PC-3 (cell line): ENCODE data around the gene ACO2. TPM values are rescaled to one million over a fixed set of nuclear protein-coding genes. Genes with fewer than 3 reads are reported as not detected.

Experiments
- ATAC-seq: fragments of 200-7000 bp; cut with Tn5 transposase; 2 replicates; pipeline ENCODE4 v1.9.1; 2020; ENCODE audit warnings: mild to moderate bottlenecking, moderate library complexity
- BruUV-seq: library from RNA; stranded (reverse); fragments of 400-500 nt; replicated peaks from 2 replicates; lab custom pipeline; 2021; lab: Mats Ljungman, UMichigan
- CTCF ChIA-PET: fragments of 300-600 bp; sonication (Branson Sonifier 250); formaldehyde crosslinking; loops from one replicate; lab custom pipeline; 2022; ENCODE audit warnings: antibody characterized with exemption; lab: Charles Lee
- POLR2A ChIA-PET: fragments of 300-600 bp; sonication (Branson Sonifier 250); formaldehyde crosslinking; loops from one replicate; lab custom pipeline; 2022; ENCODE audit warnings: antibody characterized with exemption; ENCODE audit not compliant: unreplicated experiment; lab: Charles Lee
- DNase-seq: peaks from one replicate; pipeline ENCODE4 v3.0.0-alpha.2; 2015
- H2AFZ ChIP-seq: fragments of 300-600 bp; sonication (generic); 2 replicates; pipeline ENCODE4 v1.6.0; 2016; ENCODE audit warnings: antibody characterized with exemption, low read length
- H3F3A ChIP-seq: fragments of 300-600 bp; sonication (generic); one replicate; pipeline ENCODE4 v1.6.0; 2017; ENCODE audit warnings: antibody characterized with exemption, low read length, control low read depth, mild to moderate bottlenecking; ENCODE audit not compliant: unreplicated experiment
- H3K27ac ChIP-seq: fragments of 300-600 bp; sonication (generic); 2 replicates; pipeline ENCODE4 v1.5.1; 2016; ENCODE audit warnings: mild to moderate bottlenecking, low read length
- H3K27me3 ChIP-seq: fragments of 300-600 bp; sonication (generic); 2 replicates; pipeline ENCODE4 v1.6.1; 2016; ENCODE audit warnings: low read length, mixed read lengths
- H3K36me3 ChIP-seq: fragments of 300-600 bp; sonication (generic); 2 replicates; pipeline ENCODE4 v1.6.1; 2016; ENCODE audit warnings: low read depth, mixed run types, low read length, mixed read lengths
- H3K4me1 ChIP-seq: fragments of 300-600 bp; sonication (generic); 2 replicates; pipeline ENCODE4 v1.5.1; 2016; ENCODE audit warnings: low read length; ENCODE audit not compliant: insufficient read depth
- H3K4me2 ChIP-seq: fragments of 300-600 bp; sonication (generic); 2 replicates; pipeline ENCODE4 v1.6.0; 2016; ENCODE audit warnings: low read length
- H3K4me3 ChIP-seq: fragments of 300-600 bp; sonication (generic); 2 replicates; pipeline ENCODE4 v1.5.1; 2016; ENCODE audit warnings: mild to moderate bottlenecking, low read length, mixed read lengths
- H3K79me2 ChIP-seq: fragments of 300-600 bp; sonication (generic); 2 replicates; pipeline ENCODE4 v1.6.1; 2017; ENCODE audit warnings: low read length, mixed read lengths
- H3K9ac ChIP-seq: fragments of 300-600 bp; sonication (generic); 2 replicates; pipeline ENCODE4 v1.6.0; 2016; ENCODE audit warnings: mild to moderate bottlenecking, low read length
- H3K9me2 ChIP-seq: fragments of 300-600 bp; sonication (generic); replicated peaks from 2 replicates; pipeline ENCODE4 v1.6.1; 2016; ENCODE audit warnings: mixed run types, low read length, mixed read lengths
- H3K9me3 ChIP-seq: fragments of 300-600 bp; sonication (generic); 2 replicates; pipeline ENCODE4 v1.6.1; 2016; ENCODE audit warnings: low read length, mixed read lengths
- H4K20me1 ChIP-seq: fragments of 300-600 bp; sonication (generic); 2 replicates; pipeline ENCODE4 v1.6.1; 2016; ENCODE audit warnings: low read length, mixed read lengths
- EZH2 ChIP-seq: fragments of 300-600 bp; sonication (generic); IDR thresholded peaks from one replicate; pipeline ENCODE4 v1.6.1; 2017; ENCODE audit warnings: antibody characterized with exemption, mild to moderate bottlenecking, low read length; ENCODE audit not compliant: unreplicated experiment
- EZH2phosphoT487 ChIP-seq: fragments of 300-600 bp; sonication (generic); IDR thresholded peaks from 2 replicates; pipeline ENCODE4 v1.6.1; 2018; ENCODE audit warnings: mild to moderate bottlenecking, antibody characterized with exemption, low read length, borderline replicate concordance
- intact Hi-C: fragments of 100-400 bp; cut with micrococcal nuclease; formaldehyde crosslinking; loops from 2 replicates; pipeline ENCODE4 v1.9.0; 2023
- total RNA-seq: library from RNA; depleted of rRNA; stranded (reverse); fragments of >200 nt; gene quantifications from 2 replicates; pipeline ENCODE4 v1.2.3, GENCODE V29; 2014
- TF ChIP-seq, protein P1 (sequence below): fragments of 300-600 bp; sonication (generic); conservative IDR thresholded peaks from 2 replicates; pipeline ENCODE4 v1.5.1; 2017; ENCODE audit warnings: antibody characterized with exemption, low read depth, mild to moderate bottlenecking, low read length

Gene ACO2
- total RNA-seq, 1 experiment from 2014 or later: 130 TPM

- peaks cover 25% of the 10 kb centered on the region for H3K36me3 ChIP-seq
These were observed 59.3 kb downstream of the ACO2 start for GRCh38 chr22:41528132-41528766.

DNA sequence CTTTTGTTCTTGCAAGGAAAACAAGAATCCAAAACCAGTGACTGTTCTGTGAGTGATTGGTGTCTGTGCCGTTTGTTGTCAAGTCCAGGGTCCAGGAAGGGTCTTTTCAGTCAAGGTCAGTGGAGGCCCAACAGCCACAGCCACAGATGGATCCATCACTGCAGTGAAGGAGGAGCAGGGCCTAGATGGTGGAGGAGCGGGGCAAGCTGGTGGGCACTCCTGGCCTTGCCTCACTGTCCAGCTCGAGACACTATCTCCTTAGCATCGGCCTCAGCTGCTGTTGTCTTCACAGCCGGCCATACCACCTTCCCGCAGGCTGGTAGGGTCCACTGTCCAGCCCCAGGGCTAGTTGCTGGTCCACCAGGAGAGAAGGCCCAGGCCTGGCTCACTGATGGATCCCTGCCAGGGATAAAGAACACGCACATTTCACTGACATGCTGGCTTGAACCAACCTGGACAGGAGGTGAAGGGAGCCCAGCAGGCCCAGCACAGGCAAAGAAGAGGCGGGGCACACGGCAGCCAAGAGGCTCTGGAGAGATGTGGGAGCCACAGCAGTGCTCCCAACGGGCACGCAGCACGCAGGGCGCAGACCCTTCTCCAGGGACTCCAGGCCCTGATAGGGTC lies 60.1 kb downstream of the ACO2 start:
- ATAC-seq (no peak), DNase-seq (no peak)
- H3F3A ChIP-seq: no peaks in the 10 kb centered on the region
- H3K36me3 ChIP-seq: peaks cover 26% of the 10 kb centered on the region
- H3K9me3 ChIP-seq: no peaks in the 10 kb centered on the region
- H3K4me1 ChIP-seq: no peaks in the 10 kb centered on the region
- ChIA-PET CTCF (no interaction called here), POLR2A (no interaction called here)
- intact Hi-C loops: no loop called here
- H3K79me2 ChIP-seq: peaks cover 5% of the 10 kb centered on the region; the same call in 1 of the 2 replicates
- TF ChIP-seq, protein P1, sequence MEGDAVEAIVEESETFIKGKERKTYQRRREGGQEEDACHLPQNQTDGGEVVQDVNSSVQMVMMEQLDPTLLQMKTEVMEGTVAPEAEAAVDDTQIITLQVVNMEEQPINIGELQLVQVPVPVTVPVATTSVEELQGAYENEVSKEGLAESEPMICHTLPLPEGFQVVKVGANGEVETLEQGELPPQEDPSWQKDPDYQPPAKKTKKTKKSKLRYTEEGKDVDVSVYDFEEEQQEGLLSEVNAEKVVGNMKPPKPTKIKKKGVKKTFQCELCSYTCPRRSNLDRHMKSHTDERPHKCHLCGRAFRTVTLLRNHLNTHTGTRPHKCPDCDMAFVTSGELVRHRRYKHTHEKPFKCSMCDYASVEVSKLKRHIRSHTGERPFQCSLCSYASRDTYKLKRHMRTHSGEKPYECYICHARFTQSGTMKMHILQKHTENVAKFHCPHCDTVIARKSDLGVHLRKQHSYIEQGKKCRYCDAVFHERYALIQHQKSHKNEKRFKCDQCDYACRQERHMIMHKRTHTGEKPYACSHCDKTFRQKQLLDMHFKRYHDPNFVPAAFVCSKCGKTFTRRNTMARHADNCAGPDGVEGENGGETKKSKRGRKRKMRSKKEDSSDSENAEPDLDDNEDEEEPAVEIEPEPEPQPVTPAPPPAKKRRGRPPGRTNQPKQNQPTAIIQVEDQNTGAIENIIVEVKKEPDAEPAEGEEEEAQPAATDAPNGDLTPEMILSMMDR: no peak
- no peak for TF ChIP-seq EZH2phosphoT487
- TF ChIP-seq EZH2: no peak
- H3K27ac ChIP-seq: no peak overlapping the region
- no peaks in the 10 kb centered on the region for H3K27me3 ChIP-seq
- BruUV-seq: no TSS peak
- no peak overlapping the region for H3K4me2 ChIP-seq
- no peaks in the 10 kb centered on the region for H3K9me2 ChIP-seq
- H2AFZ ChIP-seq: no peak overlapping the region
- no peak overlapping the region for H3K4me3 ChIP-seq
- H4K20me1 ChIP-seq: no peaks in the 10 kb centered on the region
- no peak overlapping the region for H3K9ac ChIP-seq

More at GRCh38 chr22:41528132-41528766, 59.3 kb downstream of the ACO2 start:
- H3K9me3 ChIP-seq: no peaks in the 10 kb centered on the region
- ATAC-seq: no peak
- no peaks in the 10 kb centered on the region for H3K4me1 ChIP-seq
- no peaks in the 10 kb centered on the region for H4K20me1 ChIP-seq
- H3K9me2 ChIP-seq: no peaks in the 10 kb centered on the region
- POLR2A ChIA-PET: no interaction called here
- BruUV-seq: TSS peak; percentile 28
- no peak overlapping the region for H3K9ac ChIP-seq
- CTCF ChIA-PET: no interaction called here
- no peak overlapping the region for H3K4me3 ChIP-seq
- H2AFZ ChIP-seq: no peak overlapping the region
- no peak overlapping the region for H3K27ac ChIP-seq
- H3K79me2 ChIP-seq: peaks cover 5% of the 10 kb centered on the region; the same call in 1 of the 2 replicates
- H3K27me3 ChIP-seq: no peaks in the 10 kb centered on the region
- DNase-seq: no peak
- no peaks in the 10 kb centered on the region for H3F3A ChIP-seq
- no peak overlapping the region for H3K4me2 ChIP-seq
- TF ChIP-seq EZH2 (no peak), EZH2phosphoT487 (no peak)
- TF ChIP-seq, protein P1: no peak
- intact Hi-C loops: no loop called here
